CD4-positive, alpha-beta T cell (primary cell): ENCODE measurements around the gene AMBRA1. TPM values are rescaled to one million over a fixed set of nuclear protein-coding genes. Genes with fewer than 3 reads are reported as not detected.
A peak's percentile ranks its signal among the peaks of the same experiment; 100 is the strongest.

ENCODE experiments used
- ATAC-seq: fragments of 200-7000 bp; cut with Tn5 transposase; one replicate; pipeline ENCODE4 v1.10.0; 2022; ENCODE audit warnings: mild to moderate bottlenecking; ENCODE audit not compliant: poor library complexity
- CTCF ChIA-PET: fragments of 350-600 bp; sonication (Branson Sonifier 250); formaldehyde crosslinking; loops from one replicate; lab custom pipeline; 2021; ENCODE audit warnings: antibody characterized with exemption, inconsistent platforms; lab: Charles Lee
- POLR2A ChIA-PET: fragments of 350-600 bp; sonication (Branson Sonifier 250); formaldehyde crosslinking; loops from one replicate; lab custom pipeline; 2021; ENCODE audit warnings: antibody characterized with exemption, inconsistent platforms; lab: Charles Lee
- DNase-seq, 14 experiments: peaks; one replicate each; pipeline ENCODE4 v3.0.0-alpha.2; 2013 to 2020; ENCODE audit warnings: mixed read lengths in 2 of 14
- H3K27ac ChIP-seq, 2 donors: one replicate each; pipeline versions ENCODE4 v1.5.1 to v1.7.0; 2013; ENCODE audit warnings: low read length in 2 of 2, low read depth in 1 of 2, mild to moderate bottlenecking in 1 of 2
- H3K27me3 ChIP-seq, 2 experiments: 1 replicate in 1 of 2; 2 replicates in 1 of 2; pipeline versions ENCODE4 v1.6.1 to v1.7.0; 2013; ENCODE audit warnings: low read length in 2 of 2, control low read depth in 1 of 2, mild to moderate bottlenecking in 1 of 2, moderate library complexity in 1 of 2; ENCODE audit not compliant: insufficient read depth in 2 of 2, control insufficient read depth in 1 of 2
- H3K36me3 ChIP-seq: one replicate; pipeline ENCODE4 v1.6.1; 2013; ENCODE audit warnings: low read length, control low read depth; ENCODE audit not compliant: insufficient read depth
- H3K4me1 ChIP-seq: one replicate; pipeline ENCODE4 v1.6.1; 2013; ENCODE audit warnings: low read length, control low read depth; ENCODE audit not compliant: insufficient read depth
- H3K4me3 ChIP-seq: one replicate; pipeline ENCODE4 v1.5.1; 2013; ENCODE audit warnings: mild to moderate bottlenecking, low read length, moderate library complexity
- H3K9me3 ChIP-seq, 2 experiments: 1 replicate in 1 of 2; 2 replicates in 1 of 2; pipeline versions ENCODE4 v1.6.1 to v1.7.0; 2013; ENCODE audit warnings: low read length in 2 of 2, mild to moderate bottlenecking in 2 of 2, control low read depth in 1 of 2, moderate library complexity in 1 of 2; ENCODE audit not compliant: control insufficient read depth in 1 of 2, insufficient read depth in 1 of 2
- H3K27ac Mint-ChIP-seq: one replicate; pipeline ENCODE4 v1.8.0; 2020; ENCODE audit warnings: mixed read lengths
- H3K27me3 Mint-ChIP-seq: one replicate; pipeline ENCODE4 v1.8.0; 2021; ENCODE audit warnings: mixed read lengths
- H3K36me3 Mint-ChIP-seq: one replicate; pipeline ENCODE4 v1.8.0; 2021; ENCODE audit warnings: low read depth, mixed read lengths
- H3K4me1 Mint-ChIP-seq: one replicate; pipeline ENCODE4 v1.8.0; 2021; ENCODE audit warnings: low read depth, mixed read lengths
- H3K4me3 Mint-ChIP-seq: one replicate; pipeline ENCODE4 v1.8.0; 2020; ENCODE audit warnings: mild to moderate bottlenecking, mixed read lengths
- H3K9me3 Mint-ChIP-seq: one replicate; pipeline ENCODE4 v1.8.0; 2020; ENCODE audit warnings: mixed read lengths
- CTCF ChIP-seq: fragments of 200-600 bp; IDR thresholded peaks from one replicate; pipeline ENCODE4 v1.8.0; 2022; ENCODE audit warnings: antibody characterized with exemption, mild to moderate bottlenecking
- intact Hi-C, 2 experiments: fragments of 100-400 bp; cut with DNase I in 1 of 2; cut with micrococcal nuclease in 1 of 2; formaldehyde crosslinking; loops; one replicate each; pipeline versions ENCODE4 v1.15.1 to v1.9.0; 2023 to 2025; cut with DNase I, micrococcal nuclease
- total RNA-seq, 174 experiments: library from RNA in 2 of 174; stranded (reverse) in 2 of 174; gene quantifications; one replicate each; pipeline ENCODE4 v1.2.3 and lab custom pipeline; 2021 to 2026

AMBRA1 gene
- total RNA-seq, 2 experiments from 2014 or later, result 29.4 to 31.9 TPM

DNA sequence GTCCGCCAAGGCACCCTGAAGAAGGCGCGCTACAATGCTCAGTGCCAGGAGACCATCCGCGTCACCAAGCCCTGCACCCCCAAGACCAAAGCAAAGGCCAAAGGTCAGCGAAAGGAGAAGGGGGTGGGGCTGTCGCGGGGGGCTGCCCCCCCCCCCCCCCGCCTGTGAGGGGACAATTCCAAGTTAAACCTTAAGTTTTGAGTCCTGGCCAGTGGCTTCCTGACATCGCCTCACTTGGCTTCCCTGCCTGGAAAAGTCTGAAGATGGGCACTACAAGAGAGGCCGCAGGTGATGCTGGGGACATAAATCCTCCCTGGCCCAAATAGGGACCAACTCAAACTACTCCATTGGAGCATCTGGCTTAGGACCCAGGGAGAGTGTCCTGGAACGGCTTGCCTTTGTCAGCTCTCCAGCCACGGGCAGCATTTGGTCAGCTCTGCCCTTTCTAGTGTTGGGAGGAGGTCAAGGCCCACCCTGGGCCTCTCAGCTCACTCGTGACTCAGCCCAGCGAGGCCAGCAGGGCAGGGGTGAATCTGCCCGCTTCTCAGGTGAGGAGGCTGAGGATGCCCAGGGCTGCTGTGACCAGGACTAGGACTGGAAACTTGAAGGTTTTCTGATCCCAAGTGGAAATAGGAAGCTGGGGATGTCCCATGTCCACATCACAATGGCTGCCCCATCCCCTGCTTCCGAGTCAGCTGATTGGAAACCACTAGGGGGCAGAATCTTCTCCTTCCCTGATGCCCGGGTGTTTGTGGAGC is 211.0 kb downstream of the AMBRA1 start:
- peaks cover 37% of the 10 kb centered on the region for H3K4me1 ChIP-seq
- no peak overlapping the region for H3K27ac ChIP-seq
- TF ChIP-seq CTCF, result no peak
- intact Hi-C loops, result no loop called here
- Mint-ChIP-seq H3K27ac (no peak overlapping the region), H3K36me3 (peaks cover 7% of the 10 kb centered on the region), H3K9me3 (no peaks in the 10 kb centered on the region), H3K4me3 (peak overlapping the region; percentile 76), H3K4me1 (peaks cover 5% of the 10 kb centered on the region), H3K27me3 (peaks cover 39% of the 10 kb centered on the region)
- ATAC-seq (no peak), DNase-seq (peak in 1 of 14 experiments; percentile 29)
- peaks cover 38 to 43% of the 10 kb centered on the region in 2 experiments for H3K27me3 ChIP-seq
- peaks cover 8% of the 10 kb centered on the region for H3K36me3 ChIP-seq
- CTCF ChIA-PET, result no interaction called here
- H3K9me3 ChIP-seq, result peaks cover 0 to 31% of the 10 kb centered on the region in 2 experiments
- POLR2A ChIA-PET, result interaction anchor here (0.8 to 1.1 kb wide), 2 partner anchors 10 to 73 kb away, joined by 3 read pairs; no protein-coding TSS in a partner anchor
- no peak overlapping the region for H3K4me3 ChIP-seq

GRCh38 chr11:46381819-46382645 is 211.8 kb downstream of the AMBRA1 start:
- Histone ChIP-seq H3K4me3 (peak overlapping the region; percentile 56), H3K4me1 (peaks cover 34% of the 10 kb centered on the region), H3K9me3 (peaks cover 0 to 27% of the 10 kb centered on the region in 2 experiments), H3K27me3 (peaks cover 31 to 36% of the 10 kb centered on the region in 2 experiments), H3K27ac (no peak overlapping the region), H3K36me3 (peaks cover 16% of the 10 kb centered on the region)
- Mint-ChIP-seq H3K36me3 (peaks cover 15% of the 10 kb centered on the region), H3K27ac (no peak overlapping the region), H3K27me3 (peaks cover 31% of the 10 kb centered on the region), H3K4me1 (peaks cover 4% of the 10 kb centered on the region), H3K4me3 (peak overlapping the region; percentile 84), H3K9me3 (no peaks in the 10 kb centered on the region)
- intact Hi-C loops, result loop anchor here in 1 of 2 experiments (1.0 kb wide), 1 partner anchor 32 kb away; no protein-coding TSS in a partner anchor
- ATAC-seq (peak; percentile 33), DNase-seq (peak in 1 of 14 experiments; percentile 38)
- no peak for TF ChIP-seq CTCF
- ChIA-PET POLR2A (interaction anchor here (0.7 kb wide), 1 partner anchor 139 kb away, joined by 3 read pairs; no protein-coding TSS in a partner anchor), CTCF (no interaction called here)

DNA sequence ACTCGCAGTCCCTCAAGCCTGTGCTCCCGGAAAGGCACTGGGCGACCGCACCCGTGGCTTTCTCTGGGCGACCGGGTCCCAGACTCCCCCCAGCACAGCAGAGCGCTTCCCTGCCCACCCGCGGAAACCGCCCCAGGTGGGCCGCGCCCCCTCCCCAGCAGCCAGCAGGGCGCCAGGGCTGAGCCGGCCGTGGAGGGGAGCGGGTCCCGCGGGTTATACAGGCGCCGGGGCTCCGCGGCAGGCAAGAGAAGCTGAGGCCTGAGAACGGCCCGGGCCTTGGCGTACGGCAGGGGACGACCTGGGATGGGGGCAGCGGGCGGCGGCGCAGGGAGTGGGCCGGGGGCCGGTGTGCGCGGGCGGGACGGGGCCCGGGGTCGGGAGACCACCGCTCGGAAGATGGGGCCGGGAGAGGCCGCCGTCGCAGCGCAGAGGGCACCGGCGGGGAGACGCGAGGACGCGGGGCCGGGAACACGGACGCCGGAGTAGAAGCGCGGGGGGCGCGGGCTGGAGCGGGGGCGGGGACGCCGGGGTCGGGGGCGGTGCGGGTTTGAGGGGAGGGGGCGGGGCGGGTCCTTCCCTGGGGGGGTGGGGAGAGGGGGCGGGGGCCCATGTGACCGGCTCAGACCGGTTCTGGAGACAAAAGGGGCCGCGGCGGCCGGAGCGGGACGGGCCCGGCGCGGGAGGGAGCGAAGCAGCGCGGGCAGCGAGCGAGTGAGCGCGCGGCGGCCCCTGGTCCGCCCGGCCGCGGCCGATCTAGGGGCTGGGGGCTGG is 212.6 kb downstream of the AMBRA1 start, which contains the start of gene MDK:
Gene MDK, plus strand, starts transcription at position 622 of the 771 bp plus-strand sequence. CDS start 389 bp downstream, outside the sequence.
- Histone ChIP-seq H3K9me3 (peaks cover 0 to 27% of the 10 kb centered on the region in 2 experiments), H3K27ac (peak within 1 kb of the TSS in 1 of 2 donors; percentile 61), H3K4me3 (peak within 1 kb of the TSS; percentile 73), H3K36me3 (peaks cover 23% of the 10 kb centered on the region), H3K4me1 (peaks cover 34% of the 10 kb centered on the region), H3K27me3 (peaks cover 23 to 29% of the 10 kb centered on the region in 2 experiments)
- intact Hi-C loops, result loop anchor here in 1 of 2 experiments (1.0 kb wide), 1 partner anchor 31 kb away; no protein-coding TSS in a partner anchor
- Mint-ChIP-seq H3K27ac (peak within 1 kb of the TSS; percentile 57), H3K27me3 (peaks cover 23% of the 10 kb centered on the region), H3K4me1 (peaks cover 4% of the 10 kb centered on the region), H3K36me3 (peaks cover 23% of the 10 kb centered on the region), H3K9me3 (no peaks in the 10 kb centered on the region), H3K4me3 (peak within 1 kb of the TSS; percentile 84)
- DNase-seq, result no peak
- POLR2A ChIA-PET, result interaction anchor here (0.7 to 1.0 kb wide), 4 partner anchors 10 to 138 kb away, joined by 3 to 6 read pairs (median 3); no protein-coding TSS in a partner anchor
- ATAC-seq, result peak; percentile 13
- CTCF ChIA-PET, result no interaction called here
- TF ChIP-seq CTCF, result no peak
